Measurements from ENCODE around the gene HYCC1. TPM values are rescaled to one million over a fixed set of nuclear protein-coding genes. Genes with fewer than 3 reads are reported as not detected.
"Not testable (repeated sequence)": the region's sequence is repeated elsewhere in the genome, so short reads cannot be mapped to it uniquely, and the experiment has no call there.

Gene HYCC1
- total RNA-seq, 1 donor from 2014 or later: 44.2 TPM

GRCh38 chr7:22983257-22983855 is 30.6 kb downstream of the HYCC1 start:
- ATAC-seq: no peak

GRCh38 chr7:22980422-22980821 is 33.5 kb downstream of the HYCC1 start:
- no peak for ATAC-seq

DNA sequence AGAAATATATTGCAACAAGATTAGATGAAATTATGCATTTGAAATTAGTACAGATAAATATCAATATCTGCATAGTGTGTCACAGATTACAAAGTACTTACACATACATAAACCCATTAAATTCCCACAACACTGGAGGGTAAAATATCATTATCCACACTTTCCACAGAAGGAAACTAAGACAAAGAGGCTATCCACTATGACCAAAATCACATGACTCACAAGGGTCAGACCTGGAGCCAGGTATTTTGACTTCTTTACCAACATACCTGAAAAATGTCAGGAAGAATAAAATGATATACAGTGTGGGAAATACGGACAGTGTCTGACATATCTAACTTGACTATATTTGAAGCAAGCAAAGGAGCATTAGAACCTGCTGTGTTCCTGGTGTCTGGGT is 34.1 kb downstream of the HYCC1 start:
- no peak for ATAC-seq

DNA sequence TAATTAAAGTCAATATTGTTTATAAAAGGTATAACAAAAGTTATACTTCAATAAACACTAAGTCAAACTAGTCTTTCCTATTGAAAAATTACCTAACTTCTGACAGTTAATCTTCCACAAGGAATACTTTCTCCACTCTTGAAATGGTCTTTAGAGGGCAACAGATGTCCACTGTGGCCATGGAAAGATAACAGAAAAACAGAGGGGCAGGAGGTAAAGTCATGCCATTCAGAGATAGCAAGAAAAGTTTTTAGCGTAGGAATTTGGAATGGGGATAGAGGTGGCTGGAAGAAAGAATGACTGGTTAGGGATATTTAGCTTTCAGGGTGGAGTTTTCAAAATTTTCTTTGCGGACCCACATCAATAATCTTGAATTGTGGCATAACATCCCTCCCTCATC is 34.7 kb downstream of the HYCC1 start:
- no peak for ATAC-seq

- ATAC-seq: not testable (repeated sequence)
Measured at GRCh38 chr7:22974636-22975035, 39.3 kb downstream of the HYCC1 start.

DNA sequence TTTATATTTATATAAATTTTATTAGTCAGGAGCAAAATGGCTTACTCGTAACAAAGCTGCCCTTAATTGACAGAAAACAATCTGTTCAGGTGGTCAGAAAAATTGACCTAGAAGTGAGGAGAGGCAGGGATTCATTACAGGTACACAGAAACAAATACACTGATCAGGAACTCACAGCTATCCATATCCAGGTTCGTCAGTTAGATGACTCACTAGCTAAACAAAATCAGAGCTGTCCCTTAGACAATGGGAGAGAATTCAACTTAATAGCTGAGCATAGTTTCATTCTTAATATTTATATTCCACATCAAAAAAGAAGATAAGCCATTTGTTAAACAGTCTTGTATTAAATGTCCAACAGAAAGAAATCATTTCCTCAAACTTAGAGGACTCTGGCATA is 41.7 kb downstream of the HYCC1 start:
- no peak for ATAC-seq

DNA sequence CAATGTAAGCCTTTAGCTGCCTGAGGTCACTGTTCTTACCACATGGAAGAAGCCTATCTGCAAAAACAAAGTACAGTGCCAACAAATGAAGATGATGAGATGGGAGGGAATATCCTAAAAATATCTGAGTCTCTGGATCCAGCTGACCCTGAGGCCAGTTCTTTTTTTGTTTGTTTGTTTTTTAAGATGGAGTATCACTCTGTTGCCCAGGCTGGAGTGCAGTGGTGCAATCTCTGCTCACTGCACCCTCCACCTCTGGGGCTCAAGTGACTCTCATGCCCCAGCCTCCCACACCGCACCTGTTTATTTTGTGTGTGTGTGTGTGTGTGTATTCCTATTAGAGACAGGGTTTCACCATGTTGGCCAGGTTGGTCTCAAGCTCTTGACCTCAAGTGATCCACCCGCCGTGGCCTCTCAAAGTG is 44.9 kb downstream of the HYCC1 start:
- no peak for ATAC-seq

Other genes starting within 250 kb of the HYCC1 start
- 253 TPM for gene TOMM7, start 191.3 kb downstream of the HYCC1 start, total RNA-seq
- 18.1 TPM for gene KLHL7, start 91.7 kb upstream of the HYCC1 start, total RNA-seq
- gene NUP42, start 167.9 kb upstream of the HYCC1 start, total RNA-seq: 18.2 TPM
- 125 TPM for gene GPNMB, start 232.6 kb upstream of the HYCC1 start, total RNA-seq